ENCODE data around the gene CELF6. TPM values are rescaled to one million over a fixed set of nuclear protein-coding genes. Genes with fewer than 3 reads are reported as not detected.

The CELF6 gene
- total and polyA plus RNA-seq, 4 donors = 0.10 to 0.92 (median 0.44) TPM

- 98% methylated on average over 3 of the region's 3 CpGs for WGBS
- no peak overlapping the region for H3K27ac ChIP-seq (ENCODE audit: low read depth in 1 of 2, low read length in 2 of 2)
- H3K4me1 ChIP-seq (ENCODE audit: control insufficient read depth in 4 of 4, insufficient read depth in 4 of 4, low read length in 3 of 4) = no peaks in the 10 kb centered on the region
Observed at GRCh38 chr15:72238586-72238985, 81.4 kb downstream of the CELF6 start.

More at GRCh38 chr15:72238586-72238985, 81.4 kb downstream of the CELF6 start:
- Histone ChIP-seq H3K4me3 (ENCODE audit: low read depth in 1 of 3, low read length in 3 of 3) (no peak overlapping the region), H3K36me3 (ENCODE audit: control insufficient read depth in 4 of 4, insufficient read depth in 3 of 4, low read depth in 1 of 4, low read length in 3 of 4) (peaks cover 2 to 24% (median 10%) of the 10 kb centered on the region in 4 donors), H3K27me3 (ENCODE audit: control insufficient read depth in 4 of 4, insufficient read depth in 4 of 4, low read length in 3 of 4) (no peaks in the 10 kb centered on the region), H3K9ac (ENCODE audit: low read depth in 1 of 2, low read length in 2 of 2) (no peak overlapping the region), H3K9me3 (ENCODE audit: control insufficient read depth in 4 of 4, low read length in 3 of 4) (no peaks in the 10 kb centered on the region)
- DNase-seq (ENCODE audit: low spot score) = no peak
- TF ChIP-seq ATF3 (IDR thresholded peaks at IDR 0.05) (no peak), EGR1 (IDR thresholded peaks at IDR 0.05; ENCODE audit: low read depth in 2 of 2) (no peak), RXRA (IDR thresholded peaks at IDR 0.05) (no peak), FOXA1 (IDR thresholded peaks at IDR 0.05) (no peak), FOXA2 (IDR thresholded peaks at IDR 0.05) (no peak), NR2F2 (IDR thresholded peaks at IDR 0.05) (no peak), CTCF (IDR thresholded peaks at IDR 0.05; ENCODE audit: low read depth, low read length, missing input control) (no peak), REST (IDR thresholded peaks at IDR 0.05) (no peak), JUND (IDR thresholded peaks at IDR 0.05) (no peak), SP1 (IDR thresholded peaks at IDR 0.05) (no peak), ZBTB33 (IDR thresholded peaks at IDR 0.05) (no peak), TAF1 (conservative IDR thresholded peaks at IDR 0.05) (no peak), HNF4A (conservative IDR thresholded peaks at IDR 0.05) (no peak), HNF4G (IDR thresholded peaks at IDR 0.05) (no peak), GABPA (IDR thresholded peaks at IDR 0.05 in 1 of 2, conservative IDR thresholded peaks at IDR 0.05 in 1 of 2) (no peak), YY1 (IDR thresholded peaks at IDR 0.05) (no peak), RAD21 (IDR thresholded peaks at IDR 0.05) (no peak), MAX (IDR thresholded peaks at IDR 0.05) (no peak)
